Fibroblast of skin of left biceps (primary cell): Measurements from ENCODE around the gene LRRC49.

Experiments
- DNase-seq, 2 experiments: peaks; one replicate each; pipeline ENCODE4 v3.0.0-alpha.2; 2013; ENCODE audit warnings: low read depth in 2 of 2

LRRC49 gene

DNA sequence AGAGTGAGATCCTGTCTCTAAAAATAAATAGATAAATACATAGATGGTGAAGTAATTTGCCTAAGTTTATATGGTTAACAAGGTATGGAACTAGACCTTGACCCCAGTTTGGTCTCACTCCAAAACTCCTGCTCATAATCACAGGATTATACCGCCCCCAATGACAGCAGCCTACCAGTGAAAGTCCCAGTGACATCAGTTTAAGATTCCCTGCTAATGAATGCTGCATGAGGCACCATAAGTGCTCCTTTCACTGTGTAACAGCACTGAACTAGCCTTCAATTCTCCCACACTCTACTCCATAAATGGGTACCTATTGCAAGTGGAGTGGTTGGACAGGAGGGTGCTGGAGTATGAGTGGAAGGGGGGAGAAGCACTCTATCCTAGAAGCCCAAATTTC is 199.0 kb downstream of the LRRC49 start:
- no peak for DNase-seq

DNA sequence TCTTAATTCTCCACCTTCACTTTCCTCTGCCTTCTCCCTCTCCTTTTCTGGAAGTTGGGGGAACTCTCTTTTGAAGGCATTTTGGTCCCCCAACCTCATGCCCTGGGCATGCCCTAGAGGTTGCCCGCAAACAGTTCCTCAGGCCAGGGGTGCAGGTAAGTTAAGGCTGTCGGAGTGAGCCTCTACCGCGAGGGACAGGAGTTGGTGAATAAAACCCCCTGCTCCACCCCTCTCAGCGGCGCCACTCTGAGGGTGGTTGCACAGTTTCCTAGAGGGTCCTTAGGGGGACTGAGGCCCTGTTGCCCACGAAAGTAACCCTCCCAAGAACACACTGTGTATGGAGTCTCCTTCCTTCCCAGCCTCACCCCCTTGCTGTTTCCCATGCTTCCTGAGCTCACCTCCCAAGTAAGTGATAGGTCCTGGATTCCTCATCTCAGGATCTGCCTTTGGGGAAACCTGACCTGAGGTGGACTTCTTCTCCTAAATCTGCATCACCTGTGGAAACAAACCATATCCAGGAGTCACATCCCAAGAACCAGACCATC is 199.5 kb downstream of the LRRC49 start:
- no peak for DNase-seq

DNA sequence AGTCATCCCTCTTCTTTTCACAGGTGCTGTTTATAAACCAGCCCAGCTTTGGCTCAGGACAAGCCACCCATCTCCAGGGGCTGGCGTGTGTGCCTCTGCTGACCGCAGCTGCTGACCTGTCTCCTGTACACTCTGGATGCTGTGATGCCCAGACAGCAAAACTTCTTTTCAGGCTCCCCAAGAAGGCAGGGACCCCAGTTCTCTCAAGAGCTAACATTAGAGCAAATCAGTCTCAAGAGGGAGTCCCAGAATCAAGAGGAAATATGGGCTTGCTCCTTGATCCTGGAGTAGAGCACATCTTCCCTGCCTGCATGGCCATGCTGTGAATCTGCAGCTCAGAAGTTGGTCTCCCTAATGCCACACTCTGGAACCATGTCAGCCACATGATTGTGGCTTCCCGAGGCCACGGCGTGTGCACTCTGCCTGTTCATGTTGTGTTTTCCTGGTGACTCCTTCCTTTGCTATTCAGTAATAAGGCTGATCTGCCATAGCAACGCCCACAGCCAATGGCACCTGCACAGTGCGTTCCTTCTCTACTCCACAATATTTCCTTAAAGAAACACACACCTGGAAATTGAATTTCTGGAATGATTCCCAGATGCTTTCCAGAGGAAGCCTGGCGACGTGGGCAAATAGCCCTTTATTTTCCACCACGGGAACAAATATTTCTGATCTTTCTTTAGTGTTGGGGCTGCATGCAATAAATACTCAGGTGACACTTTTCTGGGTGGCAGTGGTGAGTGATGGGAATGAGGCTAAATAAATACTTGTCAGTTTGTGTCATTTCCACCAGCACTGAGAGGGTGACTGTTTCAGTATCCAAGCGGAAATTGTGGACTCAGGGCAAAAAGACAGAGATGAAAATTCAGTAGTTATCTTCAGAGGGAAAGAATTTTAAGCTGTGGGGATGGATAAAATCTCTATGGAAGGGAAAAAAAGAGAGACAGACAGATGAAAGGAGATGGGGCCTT is 200.7 kb downstream of the LRRC49 start:
- no peak for DNase-seq

DNA sequence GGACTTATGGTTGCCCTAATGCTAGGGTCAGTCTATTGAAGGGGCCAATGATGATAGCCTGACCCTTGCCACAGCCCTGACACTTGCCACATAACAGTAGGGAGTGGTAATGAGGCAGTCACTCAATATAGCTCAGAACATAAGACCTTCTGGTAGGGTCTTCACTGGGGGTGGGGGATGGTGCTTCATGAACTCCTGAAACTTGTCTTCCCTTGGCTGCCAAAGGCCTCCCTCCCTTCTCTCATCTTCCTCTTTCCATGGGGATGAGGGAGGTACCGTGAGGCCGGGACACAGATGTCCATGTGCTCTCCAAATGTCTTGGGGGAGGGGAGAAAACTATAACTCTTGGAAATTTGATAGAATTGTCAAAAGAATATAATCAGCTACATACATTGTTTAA is 201.5 kb downstream of the LRRC49 start:
- DNase-seq, result no peak

DNA sequence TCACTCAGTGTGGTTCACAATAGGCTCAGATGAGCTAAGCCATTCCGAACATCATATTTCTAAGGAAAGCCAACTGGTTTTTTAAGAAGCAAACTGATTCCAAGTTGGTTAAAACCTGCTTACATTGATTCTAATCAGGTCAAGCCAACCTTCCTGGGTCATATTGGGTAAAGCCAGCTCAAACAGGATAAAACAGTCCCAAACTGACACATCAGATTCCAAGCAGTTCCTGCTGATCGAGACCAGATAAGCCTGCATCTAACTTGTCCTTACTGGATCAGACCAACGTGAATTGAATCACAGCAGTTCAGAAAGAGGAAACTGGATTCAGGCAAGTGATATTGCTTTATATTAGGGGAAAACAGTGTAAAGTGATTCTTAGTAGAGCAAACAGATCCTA is 204.1 kb downstream of the LRRC49 start:
- DNase-seq, result peak in 1 of 2 experiments; percentile 17

DNA sequence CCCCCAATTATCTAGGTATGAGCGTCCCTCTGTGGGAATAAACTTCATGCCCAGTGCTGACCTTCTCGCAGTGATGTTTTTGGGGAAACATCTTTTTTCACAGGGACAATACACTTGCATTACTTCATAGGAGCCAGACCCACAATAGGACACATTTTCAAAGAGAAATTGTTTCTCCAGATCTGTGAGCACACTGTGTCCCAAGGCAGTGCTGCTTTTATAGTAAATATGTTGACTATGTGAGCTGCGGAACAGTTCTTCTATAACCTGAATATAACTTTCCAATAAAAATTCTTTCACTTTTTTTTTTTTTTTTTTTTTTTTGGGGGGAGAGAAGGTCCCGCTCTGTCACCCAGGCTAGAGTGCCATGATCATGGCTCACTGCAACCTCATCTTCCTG is 205.3 kb downstream of the LRRC49 start:
- no peak for DNase-seq

DNA sequence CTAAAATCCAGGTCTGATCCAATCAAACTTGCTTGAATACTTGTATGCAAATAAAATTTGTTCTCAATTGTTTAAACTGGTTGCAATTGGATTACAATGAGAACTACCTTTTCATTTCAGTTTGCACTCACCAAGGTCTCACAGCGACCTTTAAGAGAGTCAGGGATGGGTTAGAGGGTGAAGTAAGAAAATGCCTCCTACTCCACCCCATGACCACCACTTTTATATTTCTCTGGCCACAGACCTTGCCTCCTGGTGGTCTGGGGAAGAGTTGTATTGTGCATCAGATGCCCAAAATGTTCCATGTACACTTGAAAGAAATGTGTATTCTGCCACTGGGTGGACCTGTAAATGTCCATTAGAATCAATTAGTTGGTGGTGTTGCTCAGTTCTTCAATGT is 206.3 kb downstream of the LRRC49 start:
- no peak for DNase-seq
